Measurements from ENCODE around the gene HSPA1L. TPM values are rescaled to one million over a fixed set of nuclear protein-coding genes. Genes with fewer than 3 reads are reported as not detected.

Gene HSPA1L
- total and polyA plus RNA-seq, 2 donors (not counting 3 experiments of a cell fraction or from before 2014, with no cell fraction given): 0.32 to 0.77 TPM

GRCh38 chr6:31778193-31778592 lies 36.9 kb downstream of the HSPA1L start:
- BruUV-seq (replicated peaks): no TSS peak
- no peak for DNase-seq (ENCODE audit: low read depth, low spot score)
- H4K20me1 ChIP-seq (replicated peaks; ENCODE audit: control insufficient read depth, extremely low read depth, insufficient read depth, low read length): no peaks in the 10 kb centered on the region
- H3K9ac ChIP-seq (replicated peaks; ENCODE audit: extremely low read depth, insufficient read depth, low read length): no peak overlapping the region
- FAIRE-seq: no peak
- CTCF ChIA-PET: interaction anchor here (0.7 to 2.3 kb wide), 8 partner anchors 8 to 53 kb away, joined by 3 to 14 read pairs (median 4); partner anchors contain the start of genes HSPA1A and HSPA1L
- no peaks in the 10 kb centered on the region for H3K79me2 ChIP-seq (ENCODE audit: control insufficient read depth, insufficient read depth, low read length)
- POLR2A ChIA-PET: no interaction called here
- no peaks in the 10 kb centered on the region for H3K9me1 ChIP-seq (replicated peaks; ENCODE audit: control insufficient read depth, extremely low read depth, insufficient read depth, low read length)
- H3K27ac ChIP-seq (ENCODE audit: insufficient read depth, low read depth, low read length): no peak overlapping the region
- peaks cover 3 to 34% of the 10 kb centered on the region in 2 experiments for H3K36me3 ChIP-seq (ENCODE audit: control insufficient read depth in 2 of 2, extremely low read depth in 1 of 2, insufficient read depth in 2 of 2, low read length in 2 of 2)
- intact Hi-C loops (cut with micrococcal nuclease) (no loop called here), dilution Hi-C loops (cut with MboI; ENCODE audit: extremely low pct_ligation_motif_present, low sequenced_read_pairs) (no loop called here)
- H3K4me2 ChIP-seq (ENCODE audit: insufficient read depth, low read length): no peak overlapping the region
- no peaks in the 10 kb centered on the region for H3K27me3 ChIP-seq (ENCODE audit: control insufficient read depth in 2 of 2, insufficient read depth in 2 of 2, low read length in 2 of 2)
- H3K9me3 ChIP-seq (replicated peaks; ENCODE audit: control insufficient read depth, insufficient read depth, low read length): no peaks in the 10 kb centered on the region
- no peak overlapping the region for H2AFZ ChIP-seq (ENCODE audit: low read depth, low read length)
- TF ChIP-seq EZH2 (IDR thresholded peaks at IDR 0.05; ENCODE audit: borderline replicate concordance, low read depth, low read length, severe bottlenecking) (no peak), POLR2AphosphoS5 (IDR thresholded peaks at IDR 0.05; ENCODE audit: insufficient read depth, low read depth, low read length) (no peak), POLR2A (IDR thresholded peaks at IDR 0.05; ENCODE audit: low read depth, low read length) (no peak), MAX (IDR thresholded peaks at IDR 0.05; ENCODE audit: insufficient read depth, insufficient read length) (no peak), JUN (IDR thresholded peaks at IDR 0.05; ENCODE audit: borderline replicate concordance, insufficient read depth, insufficient read length, low read depth) (no peak), CTCF (IDR thresholded peaks at IDR 0.05; ENCODE audit: extremely low read depth in 1 of 2, insufficient read depth in 1 of 2, low read depth in 1 of 2, low read length in 2 of 2) (no peak), FOS (IDR thresholded peaks at IDR 0.05; ENCODE audit: borderline replicate concordance, insufficient read depth, low read length) (no peak), GATA2 (IDR thresholded peaks at IDR 0.05; ENCODE audit: insufficient read depth, insufficient read length, low read depth, low read length) (no peak), MYC (IDR thresholded peaks at IDR 0.05; ENCODE audit: low read depth, low read length) (no peak)
- no peak overlapping the region for H3K4me3 ChIP-seq (replicated peaks in 1 of 3; ENCODE audit: insufficient read depth in 1 of 3, low read depth in 1 of 3, low read length in 3 of 3)
- H3K4me1 ChIP-seq (ENCODE audit: control insufficient read depth, extremely low read depth, insufficient read depth, low read length): peaks cover 4% of the 10 kb centered on the region
